ENCODE measurements around the gene ARHGAP12.
A peak's percentile ranks its signal among the peaks of the same experiment; 100 is the strongest.
"Not testable (repeated sequence)": the region's sequence is repeated elsewhere in the genome, so short reads cannot be mapped to it uniquely, and the experiment has no call there.

Gene ARHGAP12

DNA sequence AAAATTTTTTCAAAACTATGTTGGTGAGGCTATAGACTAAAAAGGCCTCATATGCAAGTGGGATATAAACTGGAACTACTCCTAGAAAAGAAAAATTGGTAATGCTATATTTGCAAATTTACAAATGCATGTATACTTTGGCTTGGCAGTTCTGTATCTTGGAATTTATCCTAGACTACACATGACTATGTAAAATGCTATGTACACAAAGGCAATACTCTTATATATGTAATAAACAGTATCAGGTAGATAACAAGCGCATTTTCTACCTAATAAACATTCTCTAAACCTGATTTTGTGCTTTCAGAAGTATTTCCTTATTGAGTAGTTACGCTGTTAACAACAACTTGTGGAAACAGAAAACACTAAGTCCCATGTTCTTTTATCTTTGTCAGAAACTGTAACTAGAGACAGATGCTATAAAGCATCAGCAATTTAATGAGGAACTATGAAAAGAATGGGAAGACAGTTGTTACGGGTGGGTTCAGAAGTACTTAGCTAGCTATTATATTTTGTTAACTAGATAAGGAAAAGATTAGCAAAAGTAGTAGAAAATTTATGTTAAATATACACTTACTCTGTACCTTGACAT lies 107.8 kb downstream of the ARHGAP12 start:
- no peak for DNase-seq (ENCODE audit: low read depth)

DNA sequence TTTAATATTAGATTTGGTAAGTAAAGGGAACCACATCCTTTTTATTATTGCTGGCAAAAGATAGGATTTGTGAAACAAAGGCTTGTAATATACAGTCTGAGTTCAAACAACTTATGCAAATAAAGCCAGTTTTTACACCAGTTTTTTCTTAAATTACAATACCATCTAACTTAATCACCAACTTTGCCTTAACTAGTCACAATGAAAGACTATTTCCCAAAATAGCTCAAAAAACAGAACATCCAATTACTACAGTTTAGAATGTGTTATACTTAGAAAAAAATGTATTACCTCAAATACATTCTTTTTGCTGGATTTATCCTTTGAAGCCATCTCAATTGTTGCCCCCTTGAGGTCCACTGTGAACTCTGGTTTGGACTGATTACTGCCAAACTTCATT lies 108.5 kb downstream of the ARHGAP12 start:
- DNase-seq (ENCODE audit: low read depth) = no peak

DNA sequence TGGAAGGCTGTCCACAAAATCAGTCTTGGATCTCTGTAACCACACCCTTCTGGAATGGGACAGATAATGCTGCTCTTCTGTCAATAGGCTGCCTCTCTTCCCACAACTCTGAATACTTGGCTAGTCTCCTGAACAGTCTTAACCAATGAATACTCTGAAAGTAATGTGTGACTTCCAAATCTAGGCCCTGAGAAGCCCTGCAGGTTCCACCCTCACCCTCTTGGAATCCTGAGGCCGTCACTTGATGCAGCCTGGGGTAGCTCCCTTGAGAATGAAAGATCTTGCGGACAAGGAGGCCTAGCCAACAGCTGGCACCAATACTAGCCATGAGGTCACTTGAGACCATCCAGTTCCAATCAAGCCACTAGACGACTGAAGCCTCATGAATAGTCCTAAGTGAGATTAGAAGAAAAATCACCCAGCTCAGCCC lies 109.2 kb downstream of the ARHGAP12 start:
- no peak for DNase-seq (ENCODE audit: low read depth)

DNA sequence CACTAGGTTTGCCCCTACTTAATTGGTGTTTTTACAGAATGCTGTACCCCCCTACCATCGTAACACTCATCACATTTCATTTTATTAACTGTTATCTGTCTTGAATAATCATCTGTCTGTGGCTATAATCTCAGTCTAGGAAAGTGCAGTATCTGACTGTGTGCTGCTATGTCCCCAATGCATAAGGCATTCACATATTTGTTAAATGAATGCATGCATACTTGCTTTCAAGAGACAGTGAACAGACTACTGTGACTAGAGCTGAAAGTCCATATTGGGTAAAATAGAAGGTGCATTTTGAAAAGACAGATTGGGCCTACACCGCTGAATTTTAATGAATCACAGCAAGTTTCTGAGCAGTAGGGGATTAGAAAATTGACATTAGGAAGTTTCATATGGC lies 112.3 kb downstream of the ARHGAP12 start:
- no peak for DNase-seq (ENCODE audit: low read depth)

DNA sequence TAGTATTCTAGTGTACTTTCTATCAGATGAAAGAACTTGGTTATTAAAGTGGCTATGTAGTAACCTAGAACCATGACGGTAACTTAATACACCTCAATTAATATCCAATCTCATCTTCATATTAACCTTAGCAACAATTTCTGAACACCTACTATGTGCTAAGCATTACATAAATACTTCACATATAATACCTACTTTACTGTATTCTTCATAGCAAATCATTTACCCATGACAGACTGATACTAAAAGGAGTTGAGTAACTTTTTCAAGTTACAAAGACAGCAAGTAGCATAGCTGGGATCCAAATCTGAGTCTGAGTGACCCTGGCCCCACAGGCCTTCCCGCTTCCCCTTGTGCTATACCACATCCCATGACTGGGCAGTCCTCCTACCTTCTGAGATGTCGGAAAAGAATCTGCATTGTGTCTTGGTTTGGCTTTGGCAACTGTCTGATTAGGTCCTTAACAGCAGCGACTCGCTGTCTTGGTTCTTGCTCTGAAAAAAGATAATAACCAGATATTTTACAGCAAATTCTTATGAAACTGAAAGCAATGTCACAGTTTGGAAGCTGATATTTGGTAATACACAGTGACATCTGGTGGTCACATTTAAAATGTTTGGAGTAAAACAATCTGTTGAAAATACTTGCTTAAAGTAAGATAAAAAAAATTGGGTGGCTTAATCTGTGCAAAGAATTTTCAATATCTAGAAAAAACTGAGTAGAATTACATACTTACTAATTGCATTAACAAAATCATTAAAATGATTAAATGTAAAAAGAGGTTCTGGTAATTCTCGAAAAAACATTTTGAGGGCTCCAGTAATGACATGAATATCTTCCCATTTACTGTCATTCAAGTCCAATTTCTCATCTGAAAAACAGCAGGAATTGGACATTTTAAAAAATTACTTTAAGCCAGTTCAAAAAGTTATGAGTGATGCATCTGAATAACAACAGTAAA lies 120.1 kb downstream of the ARHGAP12 start:
- no peak for DNase-seq (ENCODE audit: low read depth)

DNA sequence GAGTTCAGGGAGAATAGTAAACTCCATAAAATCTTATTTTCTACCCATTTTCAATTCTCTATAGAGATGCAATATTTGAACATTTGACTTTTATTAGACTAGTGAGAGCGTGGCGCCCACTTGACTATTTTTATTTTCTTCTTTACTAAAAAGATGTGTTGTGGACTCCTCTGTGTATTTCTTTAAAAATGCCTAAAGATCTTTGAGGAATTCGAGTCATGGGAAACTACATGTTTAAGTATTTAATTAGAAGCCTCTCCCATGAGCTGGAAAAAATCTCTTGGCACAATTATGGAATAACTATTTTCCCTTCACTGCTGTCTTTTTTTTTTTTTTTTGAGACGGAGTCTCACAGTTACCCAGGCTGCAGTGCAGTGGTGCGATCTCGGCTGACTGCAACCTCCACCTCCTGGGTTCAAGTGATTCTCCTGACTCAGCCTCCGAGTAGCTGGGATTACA lies 124.2 kb downstream of the ARHGAP12 start:
- no peak for DNase-seq (ENCODE audit: low read depth)

DNA sequence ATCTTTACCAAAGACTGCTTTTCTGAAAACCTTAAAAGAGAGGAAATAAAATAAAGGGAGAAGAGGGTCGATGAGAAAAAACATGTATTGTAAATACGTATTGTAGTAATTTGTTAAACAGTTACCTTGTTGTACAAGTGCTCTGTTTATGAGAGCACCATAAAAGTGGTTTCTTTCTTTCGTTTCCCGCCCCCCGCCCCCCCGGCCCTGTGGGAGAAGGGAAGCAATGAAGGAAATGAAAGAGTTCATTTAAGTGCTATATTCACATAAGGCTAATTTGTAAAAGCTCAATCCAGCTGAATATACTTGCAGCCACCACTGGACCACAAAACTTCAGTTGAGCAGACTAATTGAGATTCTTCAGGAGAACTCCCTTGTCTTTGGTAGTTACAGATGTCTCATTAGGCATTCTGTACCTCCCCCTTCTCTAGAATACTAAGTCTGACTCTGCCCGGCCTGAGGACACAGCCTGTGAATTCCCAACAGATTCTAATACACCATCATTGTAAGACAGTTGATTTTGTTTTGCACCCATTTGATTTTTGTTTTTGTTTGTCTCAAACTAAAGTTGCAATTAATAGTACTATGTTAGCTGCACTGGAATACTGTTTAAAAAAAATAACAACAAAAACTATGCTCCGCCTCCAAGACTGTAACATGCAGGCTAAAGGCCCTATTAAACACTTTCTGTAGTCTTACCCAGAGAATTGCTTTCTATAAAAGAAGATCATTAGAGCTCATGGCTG lies 124.9 kb downstream of the ARHGAP12 start:
- DNase-seq (ENCODE audit: low read depth) = no peak

DNA sequence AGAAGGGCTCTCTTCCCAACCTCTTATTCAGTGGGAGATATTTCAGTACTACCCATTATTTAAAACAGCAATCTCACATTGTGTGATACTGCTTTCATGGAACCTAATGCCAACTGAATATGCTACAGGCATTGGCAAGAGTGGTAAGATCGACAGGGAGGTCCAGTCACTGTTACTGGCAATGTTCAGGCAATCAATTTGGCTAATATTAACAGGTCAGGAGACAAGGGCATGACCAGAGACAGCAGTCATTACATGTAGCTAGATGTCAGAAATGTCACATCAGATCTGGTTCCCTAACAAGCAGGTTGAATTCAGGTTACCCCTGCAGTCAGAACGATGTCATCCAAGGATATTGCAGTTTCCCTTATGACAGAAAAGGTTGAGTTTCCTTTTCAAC lies 129.4 kb downstream of the ARHGAP12 start:
- no peak for DNase-seq (ENCODE audit: low read depth)

DNA sequence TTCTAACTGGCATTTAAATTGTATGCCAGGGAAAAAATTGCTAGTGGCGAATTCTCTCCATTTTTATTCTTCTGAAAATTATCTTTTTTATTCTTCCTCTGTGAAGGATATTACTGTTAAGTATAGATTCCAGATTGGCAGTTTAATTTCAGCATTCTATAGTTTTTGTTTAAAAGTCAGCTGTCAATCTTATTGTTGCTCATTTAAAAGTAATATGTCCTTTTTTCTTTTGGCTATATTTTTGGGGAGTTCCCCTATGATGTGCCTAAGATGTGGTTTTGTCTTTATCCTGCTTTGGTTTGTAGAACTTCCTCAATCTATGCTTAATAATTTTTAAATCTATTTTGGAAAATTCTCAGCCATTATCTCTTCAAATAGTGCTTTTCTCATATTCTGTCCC lies 135.9 kb downstream of the ARHGAP12 start:
- no peak for DNase-seq (ENCODE audit: low read depth)

DNA sequence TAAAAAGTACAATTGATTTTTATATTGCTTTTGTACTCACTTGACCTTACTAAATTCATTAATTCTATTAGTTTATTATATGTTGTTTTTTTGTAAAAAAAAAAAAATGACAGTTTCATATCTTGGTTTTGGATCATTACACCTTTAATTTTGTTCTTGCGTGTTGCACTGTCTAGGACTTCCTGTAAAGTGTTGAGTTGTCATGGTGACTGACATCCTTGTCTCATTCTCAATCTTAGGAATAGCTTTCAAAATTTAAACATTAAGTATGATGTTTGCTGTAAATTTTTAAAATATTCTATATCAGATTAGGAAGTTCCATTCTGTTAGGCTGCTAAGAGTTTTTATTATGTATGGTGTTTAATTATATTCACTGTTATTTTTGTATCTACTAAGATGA lies 139.1 kb downstream of the ARHGAP12 start:
- DNase-seq (ENCODE audit: low read depth) = no peak

DNA sequence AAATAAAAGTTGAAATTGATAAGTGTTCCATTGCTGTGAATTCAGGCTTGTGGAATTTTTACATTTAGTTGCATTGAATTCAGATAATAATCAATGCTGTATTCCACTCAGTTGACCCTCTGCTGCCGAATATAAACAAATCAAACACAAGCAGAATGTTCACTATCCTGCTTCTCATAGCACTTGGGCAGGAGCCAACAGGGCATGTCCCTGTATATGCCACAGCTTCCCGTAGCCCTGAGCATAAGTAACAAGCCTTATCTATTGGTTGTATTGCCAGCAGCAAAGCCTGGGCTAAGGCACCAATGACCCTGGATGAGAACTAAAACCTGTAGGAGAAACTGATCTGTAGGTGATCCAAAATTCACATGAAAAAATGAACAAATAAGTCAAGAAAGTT lies 145.9 kb downstream of the ARHGAP12 start:
- no peak for DNase-seq (ENCODE audit: low read depth)

DNA sequence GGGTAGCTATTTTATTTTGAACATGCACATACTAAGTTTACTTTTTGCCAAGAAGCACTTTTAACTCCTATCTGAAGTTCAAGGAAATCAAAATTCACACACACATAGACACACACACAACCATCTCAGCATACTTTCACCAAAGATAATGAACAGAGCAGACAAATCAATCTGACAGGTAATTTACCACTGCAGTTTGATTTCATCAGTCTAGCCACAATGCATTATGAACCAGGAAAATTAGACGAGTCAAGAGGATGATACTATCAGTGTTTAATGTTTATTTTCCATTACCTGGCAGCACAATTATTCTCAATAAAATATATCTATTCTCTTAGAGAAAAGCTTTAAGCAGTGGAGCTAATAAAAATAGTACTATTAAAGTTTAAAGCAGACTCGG lies 147.9 kb downstream of the ARHGAP12 start:
- DNase-seq (ENCODE audit: low read depth) = no peak

DNA sequence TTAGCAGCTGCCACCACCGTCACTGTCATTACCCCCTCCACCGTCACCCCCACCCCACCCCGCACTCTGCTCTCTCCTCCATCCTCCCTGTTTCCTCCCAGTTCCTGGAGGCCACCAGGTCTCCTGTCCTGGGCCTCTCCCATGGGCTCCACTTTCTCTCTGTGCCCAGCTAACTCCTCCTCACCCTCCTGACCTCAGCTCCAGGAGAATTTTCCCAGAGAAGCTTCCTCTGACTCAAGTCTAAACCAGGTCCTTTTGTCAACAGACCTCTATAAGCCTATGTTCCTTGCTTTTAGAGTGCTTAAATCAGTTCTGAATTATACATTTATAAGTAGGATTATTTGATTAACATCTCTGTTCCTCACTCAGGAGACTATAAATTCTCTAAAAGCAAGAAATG lies 150.0 kb downstream of the ARHGAP12 start:
- DNase-seq (ENCODE audit: low read depth) = no peak

DNA sequence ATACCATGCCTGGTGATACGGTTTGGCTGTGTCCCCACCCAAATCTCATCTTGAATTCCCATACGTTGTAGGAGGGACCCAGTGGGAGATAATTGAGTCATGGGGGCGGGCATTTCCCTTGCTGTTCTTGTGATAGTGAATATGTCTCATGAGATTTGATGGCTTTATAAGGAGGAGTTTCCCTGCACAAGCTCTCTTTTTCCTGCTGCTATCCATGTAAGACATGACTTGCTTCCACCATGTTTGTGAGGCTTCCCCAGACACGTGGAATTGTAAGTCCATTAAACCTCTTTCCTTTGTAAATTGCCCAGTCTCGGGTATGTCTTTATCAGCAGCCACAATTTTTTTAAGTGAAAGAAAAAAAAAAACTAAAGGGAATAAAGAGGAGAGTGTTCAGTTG lies 152.5 kb downstream of the ARHGAP12 start:
- DNase-seq (ENCODE audit: low read depth) = no peak

DNA sequence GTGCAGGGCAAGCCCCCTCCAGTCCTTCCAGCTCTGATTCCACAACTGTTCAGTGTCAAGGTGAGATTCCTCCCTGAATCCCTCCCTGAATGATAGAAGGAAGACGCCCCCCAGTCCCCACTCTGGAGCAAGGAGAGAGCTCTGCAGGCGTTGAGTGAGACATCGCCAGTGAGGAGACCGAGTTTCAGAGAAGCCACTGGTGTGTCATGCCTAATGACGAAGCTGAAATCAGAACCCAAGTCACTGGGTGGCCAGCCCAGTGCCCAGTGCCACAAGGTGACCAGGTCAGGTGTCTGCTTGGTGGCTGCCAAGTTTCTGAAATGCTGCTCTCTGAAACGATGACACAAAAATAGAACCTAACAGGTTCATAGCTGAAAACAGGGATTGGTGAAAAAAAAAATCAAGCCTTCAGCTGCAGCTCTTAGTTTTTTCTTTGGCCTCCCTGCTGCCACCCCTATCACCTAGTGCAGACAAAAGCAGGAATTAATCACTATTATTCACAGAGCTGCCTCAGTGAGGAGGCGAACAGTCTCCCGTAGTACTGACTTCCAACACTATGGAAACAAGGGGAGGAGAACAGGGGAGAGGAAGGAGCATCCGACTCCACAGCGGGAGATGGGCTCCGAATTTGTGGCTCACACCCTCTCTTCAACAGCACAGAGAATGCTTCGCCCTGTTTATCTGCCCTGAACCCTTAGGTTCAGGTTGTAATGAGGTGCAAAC lies 153.5 kb downstream of the ARHGAP12 start:
- DNase-seq (ENCODE audit: low read depth) = no peak

DNA sequence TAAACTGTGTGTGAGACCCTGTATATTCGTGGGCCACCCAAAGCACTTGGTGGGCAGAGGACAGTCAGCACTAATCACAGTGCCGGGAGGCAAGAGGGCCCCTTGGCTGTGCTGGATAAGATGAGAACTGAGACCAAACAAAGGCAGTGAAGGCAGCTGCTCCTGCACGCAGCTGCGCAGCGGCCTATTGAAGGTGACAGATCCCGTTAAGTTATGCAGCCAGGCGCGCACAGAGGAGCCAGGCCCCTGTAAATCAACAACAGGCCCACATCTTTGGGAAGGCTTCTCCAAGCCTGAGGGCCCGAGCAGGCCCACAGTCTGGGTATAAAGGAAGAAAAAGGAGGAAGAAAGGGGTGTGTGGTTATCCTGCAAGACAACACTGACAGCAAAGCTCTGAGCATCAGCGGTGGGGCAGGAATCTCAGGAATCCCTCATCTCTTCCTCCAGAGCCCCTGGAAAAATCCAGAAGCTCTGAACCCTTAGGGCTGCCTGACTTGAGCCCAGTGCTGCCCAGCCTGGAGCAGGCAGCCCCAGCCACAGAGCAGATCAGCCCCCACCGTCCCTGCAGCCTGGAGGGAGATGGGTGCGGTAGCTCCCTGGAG lies 154.2 kb downstream of the ARHGAP12 start:
- DNase-seq (ENCODE audit: low read depth) = no peak

DNA sequence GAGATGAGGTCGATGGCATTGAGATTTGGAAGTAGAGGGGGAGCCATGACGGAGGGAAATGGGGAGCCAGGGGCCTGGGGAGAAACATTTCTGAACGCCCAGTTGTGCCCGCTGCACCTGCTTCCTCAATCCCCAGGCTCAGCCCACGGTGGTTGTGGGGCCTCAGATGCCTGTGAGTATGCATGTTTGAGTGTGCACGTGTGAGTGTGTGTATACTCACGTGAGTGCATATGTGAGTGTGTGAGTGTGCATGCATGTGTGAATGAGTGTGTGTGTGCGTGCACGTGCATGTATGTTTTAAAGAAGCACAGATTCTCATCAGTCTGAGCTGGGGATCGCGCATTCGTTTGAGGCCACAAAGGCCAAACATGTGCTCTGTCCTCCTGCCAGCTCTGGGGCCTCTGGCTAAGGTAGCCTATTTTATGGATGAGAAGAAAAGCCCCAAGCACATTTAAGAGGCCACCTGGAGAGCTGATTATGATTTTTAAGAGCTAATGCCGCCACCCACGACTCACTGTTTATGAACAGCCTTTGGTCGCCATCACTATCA lies 154.8 kb downstream of the ARHGAP12 start:
- no peak for DNase-seq (ENCODE audit: low read depth)

DNA sequence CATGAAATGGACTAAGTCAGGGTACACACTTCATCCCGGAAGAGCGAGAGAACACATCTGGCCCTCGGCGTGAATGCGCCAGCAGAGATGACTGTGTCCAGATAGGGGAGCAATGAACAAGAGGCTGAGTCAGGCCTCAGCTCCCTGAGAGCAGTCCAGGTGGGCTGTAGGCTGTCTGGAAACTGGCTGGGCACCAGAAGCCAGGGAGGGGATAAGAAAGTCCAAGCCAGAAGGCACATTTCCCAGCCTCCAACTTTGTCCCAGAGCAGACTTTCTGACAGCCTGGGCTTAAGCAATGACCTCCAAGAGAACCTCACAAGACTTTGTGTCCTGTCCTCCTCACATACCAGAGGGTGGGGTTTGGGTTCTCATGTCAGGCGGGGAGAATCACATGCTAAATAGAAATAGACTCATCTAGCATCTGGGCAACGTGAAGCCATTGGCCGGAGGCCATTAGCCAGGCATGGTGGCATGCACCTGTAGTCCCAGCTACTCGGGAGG lies 157.2 kb downstream of the ARHGAP12 start:
- no peak for DNase-seq (ENCODE audit: low read depth)

DNA sequence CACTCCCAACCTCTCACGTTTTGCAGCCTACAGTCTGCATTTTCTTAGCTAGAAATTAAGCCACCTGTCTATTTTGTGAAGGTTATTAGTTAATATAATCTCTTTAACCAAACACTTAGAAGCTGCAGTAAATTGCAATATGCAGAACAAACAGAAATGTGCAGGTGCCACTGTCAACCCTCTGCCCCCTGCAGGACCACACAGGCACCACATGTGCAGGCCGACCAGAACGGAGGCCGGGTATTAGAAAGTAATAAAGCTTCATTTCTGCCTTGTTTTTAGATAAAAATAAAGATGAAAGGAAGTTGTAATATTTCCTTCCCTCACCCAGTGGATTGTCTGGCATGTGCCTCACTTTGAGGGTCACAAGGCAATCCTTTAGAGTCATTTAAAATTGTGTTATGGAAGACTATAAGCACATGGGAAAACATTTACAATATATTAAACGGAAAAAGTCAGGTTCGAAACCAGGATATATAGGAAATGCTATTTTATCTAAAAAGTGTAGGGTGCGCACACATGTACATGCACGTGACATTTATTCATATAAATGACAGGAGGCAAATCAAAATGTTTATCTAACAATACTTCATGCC lies 158.2 kb downstream of the ARHGAP12 start:
- DNase-seq (ENCODE audit: low read depth) = peak; percentile 37

DNA sequence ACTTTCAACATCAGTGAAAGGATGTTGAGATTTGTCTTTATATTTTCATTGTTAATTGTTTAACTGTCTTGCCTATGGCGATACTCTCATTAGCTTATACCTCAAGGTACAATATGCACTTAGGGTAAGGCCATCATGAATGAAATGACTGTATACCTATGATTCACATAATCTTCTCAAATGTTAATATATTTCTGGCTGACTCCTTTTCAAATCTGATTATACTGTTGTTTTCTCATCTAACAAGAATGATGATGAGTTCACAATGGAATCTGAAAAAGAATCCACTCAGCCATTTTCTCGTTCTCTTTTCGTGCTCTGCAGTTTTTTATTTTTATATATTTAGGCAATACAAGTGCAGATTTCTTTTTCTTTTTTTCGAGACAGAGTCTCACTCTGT lies 159.1 kb downstream of the ARHGAP12 start:
- no peak for DNase-seq (ENCODE audit: low read depth)

DNA sequence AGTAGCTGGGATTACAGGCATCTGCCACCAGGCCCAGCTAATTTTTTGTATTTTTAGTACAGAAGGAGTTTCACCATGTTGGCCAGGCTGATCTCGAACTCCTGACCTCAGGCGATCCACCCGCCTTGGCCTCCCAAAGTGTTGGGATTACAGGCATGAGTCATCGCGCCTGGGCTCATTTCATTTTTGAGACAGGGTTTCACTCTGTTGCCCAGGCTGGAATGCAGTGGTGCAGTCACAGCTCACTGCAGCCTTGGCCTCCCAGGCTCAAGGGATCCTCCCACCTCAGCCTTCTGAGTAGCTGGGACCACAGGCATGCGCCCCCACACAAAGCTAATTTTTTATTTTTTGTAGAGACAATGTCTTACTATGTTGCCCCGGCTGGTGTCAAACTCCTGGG lies 159.7 kb downstream of the ARHGAP12 start:
- not testable (repeated sequence) for DNase-seq (ENCODE audit: low read depth)
